ENCODE results near the gene KIF5A.
"Not testable (repeated sequence)": the region's sequence is repeated elsewhere in the genome, so short reads cannot be mapped to it uniquely, and the experiment has no call there.

The KIF5A gene

DNA sequence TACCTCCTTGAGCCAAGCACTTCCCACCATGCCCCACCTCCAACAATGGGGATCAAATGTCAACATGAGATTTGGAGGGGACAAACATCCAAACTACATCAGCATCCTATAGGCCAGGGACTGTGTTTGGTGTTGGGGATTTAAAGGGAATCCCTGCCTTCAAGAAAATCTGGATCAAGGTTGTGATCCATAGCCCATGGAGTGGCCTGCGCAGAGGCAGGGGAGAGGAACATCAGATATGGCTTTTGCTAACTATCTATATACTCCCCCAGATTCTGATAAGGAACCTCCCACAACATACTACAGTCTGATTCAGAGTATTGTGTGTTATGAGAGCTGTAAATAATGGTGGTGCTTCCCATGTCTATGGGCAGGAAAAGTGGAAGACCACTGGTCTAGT, 5.1 kb downstream of the KIF5A start:
- no peak for DNase-seq (ENCODE audit: low spot score)

DNA sequence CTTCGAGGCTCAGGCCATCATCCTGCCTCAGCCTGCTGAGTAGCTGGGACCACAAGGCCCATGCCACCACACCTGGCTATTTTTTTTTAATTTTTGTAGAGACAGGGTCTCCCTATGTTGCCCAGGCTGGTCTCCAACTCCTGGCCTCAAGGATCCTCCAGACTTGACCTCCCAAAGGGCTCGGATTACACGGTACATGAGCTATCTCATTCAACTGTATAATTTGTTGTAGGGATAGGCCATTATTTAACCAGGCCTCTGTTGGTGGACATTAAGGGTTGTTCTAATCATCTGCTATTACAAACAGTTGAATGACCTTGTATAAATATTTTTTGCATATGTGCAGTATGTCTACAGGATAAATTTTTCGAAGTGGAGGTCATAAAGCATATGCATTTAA, 9.0 kb downstream of the KIF5A start:
- no peak for DNase-seq (ENCODE audit: low spot score)

DNA sequence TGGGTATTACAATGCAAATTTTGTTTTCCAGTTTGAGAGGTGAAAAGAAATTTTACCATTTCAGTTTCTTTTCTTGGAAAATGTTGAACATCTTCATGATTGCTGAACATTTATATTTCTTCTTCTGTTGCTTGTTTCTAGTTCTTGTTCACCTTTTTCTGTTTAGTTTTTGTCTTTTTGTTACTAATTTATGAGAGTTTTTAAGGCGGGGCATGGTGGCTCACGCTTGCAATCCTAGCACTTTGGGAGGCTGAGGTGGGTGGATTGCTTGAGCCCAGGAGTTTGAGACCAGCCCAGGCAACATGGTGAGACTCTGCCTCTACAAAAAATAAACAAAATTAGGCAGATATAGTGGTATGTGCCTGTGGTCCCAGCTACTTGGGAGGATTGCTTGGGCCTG, 10.7 kb downstream of the KIF5A start:
- DNase-seq (ENCODE audit: low spot score): no peak

DNA sequence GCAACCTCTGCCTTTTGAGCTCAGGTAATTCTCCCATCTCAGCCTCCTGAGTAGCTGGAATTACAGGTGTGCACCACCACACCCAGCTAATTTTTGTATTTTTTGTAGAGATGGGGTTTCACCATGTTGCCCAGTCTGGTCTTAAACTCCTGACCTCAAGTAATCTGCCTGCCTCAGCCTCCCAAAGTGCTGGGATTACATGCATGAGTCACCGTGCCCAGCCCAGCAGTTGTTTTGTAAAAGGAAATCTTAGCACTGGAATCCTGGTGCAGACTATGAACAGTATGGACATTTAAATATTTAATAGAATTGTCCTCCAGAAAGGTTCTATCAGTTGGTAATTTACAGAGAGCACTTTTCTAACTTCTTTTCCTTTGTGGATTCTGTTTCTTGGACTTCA, 11.3 kb downstream of the KIF5A start:
- DNase-seq (ENCODE audit: low spot score): not testable (repeated sequence)

DNA sequence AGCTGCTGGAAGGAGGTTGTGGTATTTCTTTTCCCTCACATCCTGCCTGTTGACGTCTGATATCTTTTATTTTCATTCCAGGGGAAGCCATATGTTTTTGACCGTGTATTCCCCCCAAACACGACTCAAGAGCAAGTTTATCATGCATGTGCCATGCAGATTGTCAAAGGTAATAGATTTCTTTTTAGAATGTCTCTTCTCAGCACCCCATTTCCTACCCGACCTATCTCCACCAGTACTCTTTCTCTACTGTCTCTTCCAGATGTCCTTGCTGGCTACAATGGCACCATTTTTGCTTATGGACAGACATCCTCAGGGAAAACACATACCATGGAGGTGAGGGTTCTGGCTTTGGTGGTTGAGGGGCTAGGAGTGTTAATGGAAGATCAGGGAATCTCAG, 13.5 kb downstream of the KIF5A start:
- DNase-seq (ENCODE audit: low spot score): no peak

DNA sequence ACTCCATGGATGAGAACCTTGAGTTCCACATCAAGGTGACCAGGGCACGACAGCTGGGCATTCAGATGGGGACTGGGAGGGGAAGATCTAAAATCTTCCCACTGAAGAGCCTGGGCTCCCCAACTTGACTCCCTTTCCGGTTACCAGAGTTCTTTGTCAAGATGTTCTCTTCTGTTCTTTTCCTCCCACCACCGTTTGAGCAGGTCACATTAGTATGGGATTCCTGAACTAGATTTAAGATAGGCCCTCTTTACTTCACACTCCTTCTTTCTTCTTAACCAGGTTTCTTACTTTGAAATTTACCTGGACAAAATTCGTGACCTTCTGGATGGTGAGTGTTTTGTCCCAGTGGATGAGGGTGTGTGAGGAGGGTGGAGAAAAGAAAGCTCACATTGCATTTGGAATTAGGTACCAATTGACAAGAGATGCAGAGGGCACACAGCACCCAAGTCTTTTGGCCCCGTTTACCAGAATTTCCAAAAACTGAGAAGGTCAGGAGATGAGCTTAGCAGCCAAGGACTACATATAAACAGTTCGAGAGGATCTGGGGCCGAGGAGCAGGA, 14.4 kb downstream of the KIF5A start:
- no peak for DNase-seq (ENCODE audit: low spot score)

DNA sequence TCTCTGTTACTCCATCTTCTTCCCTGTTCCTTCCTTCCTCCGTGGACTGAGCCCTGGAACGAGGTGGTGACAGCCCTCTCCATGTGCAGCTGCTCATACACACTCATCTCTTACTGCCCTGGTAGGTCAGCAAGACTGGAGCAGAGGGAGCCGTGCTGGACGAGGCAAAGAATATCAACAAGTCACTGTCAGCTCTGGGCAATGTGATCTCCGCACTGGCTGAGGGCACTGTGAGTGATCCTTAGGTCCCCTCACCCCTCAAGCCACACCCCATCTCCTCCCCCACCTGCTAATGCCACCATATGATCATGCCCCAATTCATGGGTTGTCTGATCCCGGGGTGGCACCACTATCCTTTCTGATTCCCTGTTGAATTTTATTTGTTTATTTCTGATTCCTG, 19.0 kb downstream of the KIF5A start:
- DNase-seq (ENCODE audit: low spot score): no peak

DNA sequence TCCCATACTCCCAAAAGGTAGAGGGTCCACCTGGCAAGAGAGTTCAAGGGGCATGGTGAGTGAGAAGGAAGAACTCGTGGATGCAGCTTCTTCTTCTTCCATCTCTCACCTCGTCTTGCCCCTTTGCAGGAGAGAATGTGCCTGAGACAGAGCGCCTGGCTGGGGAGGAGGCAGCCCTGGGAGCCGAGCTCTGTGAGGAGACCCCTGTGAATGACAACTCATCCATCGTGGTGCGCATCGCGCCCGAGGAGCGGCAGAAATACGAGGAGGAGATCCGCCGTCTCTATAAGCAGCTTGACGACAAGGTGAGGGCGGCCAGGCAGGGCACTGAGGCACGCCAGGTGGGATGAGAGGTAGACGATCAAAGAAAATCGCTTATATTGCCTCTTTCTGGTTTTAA, 20.0 kb downstream of the KIF5A start:
- no peak for DNase-seq (ENCODE audit: low spot score)

DNA sequence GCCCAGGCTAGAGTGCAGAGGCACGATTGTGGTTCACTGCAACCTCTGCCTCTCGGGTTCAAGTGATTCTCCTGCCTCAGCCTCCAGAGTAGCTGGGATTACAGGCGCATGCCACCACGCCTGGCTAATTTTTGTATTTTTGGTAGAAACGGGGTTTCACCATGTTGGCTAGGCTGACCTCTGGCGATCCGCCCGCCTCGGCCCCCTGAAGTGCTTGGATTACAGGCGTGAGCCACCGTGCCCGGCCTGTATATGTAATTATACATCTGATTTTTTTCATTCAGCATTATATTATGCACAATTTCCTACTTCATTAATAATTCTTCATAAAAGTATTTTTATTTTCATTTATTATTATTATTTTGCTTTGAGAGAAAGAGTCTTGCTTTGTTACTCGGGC, 20.6 kb downstream of the KIF5A start:
- not testable (repeated sequence) for DNase-seq (ENCODE audit: low spot score)

DNA sequence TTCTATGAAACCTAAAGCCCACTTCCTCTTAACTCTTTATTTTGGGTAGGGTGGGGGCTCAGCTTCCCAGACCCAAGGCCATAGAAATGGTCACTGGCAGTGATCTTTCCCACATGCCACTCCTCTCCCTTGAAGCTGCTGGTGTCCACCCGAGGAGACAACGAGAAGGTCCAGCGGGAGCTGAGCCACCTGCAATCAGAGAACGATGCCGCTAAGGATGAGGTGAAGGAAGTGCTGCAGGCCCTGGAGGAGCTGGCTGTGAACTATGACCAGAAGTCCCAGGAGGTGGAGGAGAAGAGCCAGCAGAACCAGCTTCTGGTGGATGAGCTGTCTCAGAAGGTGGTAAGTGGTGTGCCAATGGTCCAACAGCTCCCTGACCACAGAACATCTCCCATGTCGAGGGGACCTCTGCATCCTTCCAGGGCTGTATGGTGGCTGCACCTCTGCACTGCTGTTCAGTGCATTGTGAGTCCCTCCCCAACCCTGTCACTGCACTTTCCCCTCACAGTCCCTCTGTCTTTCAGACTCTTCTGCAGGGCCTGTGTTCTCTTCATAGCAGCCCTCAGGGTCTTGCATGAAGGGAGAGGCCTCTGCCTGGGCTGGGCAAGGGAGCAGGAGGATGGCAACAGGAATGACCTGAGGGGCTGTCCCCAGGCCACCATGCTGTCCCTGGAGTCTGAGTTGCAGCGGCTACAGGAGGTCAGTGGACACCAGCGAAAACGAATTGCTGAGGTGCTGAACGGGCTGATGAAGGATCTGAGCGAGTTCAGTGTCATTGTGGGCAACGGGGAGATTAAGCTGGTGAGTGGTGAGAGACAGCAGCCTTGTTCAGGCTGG, 22.3 kb downstream of the KIF5A start:
- DNase-seq (ENCODE audit: low spot score): no peak

DNA sequence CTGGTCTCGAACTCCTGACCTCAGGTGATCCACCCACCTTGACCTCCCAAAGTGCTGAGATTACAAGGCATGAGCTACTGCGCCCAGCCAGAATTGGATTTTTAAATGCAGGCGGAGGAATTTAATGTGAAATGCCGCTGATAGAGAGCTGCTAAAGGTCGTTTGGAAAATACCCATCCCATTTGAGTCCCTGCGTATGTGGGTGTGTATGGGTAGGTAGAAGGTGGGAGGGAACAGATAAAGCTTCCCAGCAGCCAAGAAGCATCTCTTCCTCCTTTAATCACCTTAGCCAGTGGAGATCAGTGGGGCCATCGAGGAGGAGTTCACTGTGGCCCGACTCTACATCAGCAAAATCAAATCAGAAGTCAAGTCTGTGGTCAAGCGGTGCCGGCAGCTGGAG, 25.0 kb downstream of the KIF5A start:
- no peak for DNase-seq (ENCODE audit: low spot score)

DNA sequence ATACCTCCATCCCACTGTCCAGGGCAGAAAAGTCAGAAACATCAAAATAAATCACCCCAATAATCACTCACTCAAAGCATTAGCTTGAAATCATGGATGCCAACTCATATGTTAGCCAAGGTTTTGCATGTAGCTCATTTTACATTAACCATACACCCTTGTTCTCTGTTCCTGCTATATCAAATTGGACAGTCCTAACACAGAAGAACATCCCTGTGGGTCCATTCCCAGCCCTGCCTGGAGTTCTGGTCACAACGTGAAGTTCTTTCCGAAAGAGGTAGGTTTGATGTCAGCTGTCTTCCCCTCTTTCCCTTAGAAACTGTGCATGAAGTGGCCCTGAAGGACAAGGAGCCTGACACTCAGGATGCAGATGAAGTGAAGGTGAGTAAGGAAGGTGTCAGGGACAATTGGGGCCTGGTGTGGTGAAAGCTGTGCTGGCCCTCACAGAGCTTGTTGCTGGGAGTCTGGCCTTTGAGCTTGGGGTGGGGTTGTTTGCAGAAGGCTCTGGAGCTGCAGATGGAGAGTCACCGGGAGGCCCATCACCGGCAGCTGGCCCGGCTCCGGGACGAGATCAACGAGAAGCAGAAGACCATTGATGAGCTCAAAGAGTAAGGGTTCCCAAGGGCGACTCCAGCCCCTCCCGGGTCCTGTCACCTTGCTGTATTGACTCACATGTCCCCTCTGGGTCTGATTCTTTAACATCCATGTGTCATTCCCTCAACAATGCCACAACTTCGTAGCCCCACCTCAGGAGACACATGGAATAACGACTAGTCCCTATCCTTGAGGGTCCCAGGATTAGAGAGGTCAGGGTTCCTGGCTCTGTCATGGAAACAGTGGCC, 26.1 kb downstream of the KIF5A start:
- no peak for DNase-seq (ENCODE audit: low spot score)

DNA sequence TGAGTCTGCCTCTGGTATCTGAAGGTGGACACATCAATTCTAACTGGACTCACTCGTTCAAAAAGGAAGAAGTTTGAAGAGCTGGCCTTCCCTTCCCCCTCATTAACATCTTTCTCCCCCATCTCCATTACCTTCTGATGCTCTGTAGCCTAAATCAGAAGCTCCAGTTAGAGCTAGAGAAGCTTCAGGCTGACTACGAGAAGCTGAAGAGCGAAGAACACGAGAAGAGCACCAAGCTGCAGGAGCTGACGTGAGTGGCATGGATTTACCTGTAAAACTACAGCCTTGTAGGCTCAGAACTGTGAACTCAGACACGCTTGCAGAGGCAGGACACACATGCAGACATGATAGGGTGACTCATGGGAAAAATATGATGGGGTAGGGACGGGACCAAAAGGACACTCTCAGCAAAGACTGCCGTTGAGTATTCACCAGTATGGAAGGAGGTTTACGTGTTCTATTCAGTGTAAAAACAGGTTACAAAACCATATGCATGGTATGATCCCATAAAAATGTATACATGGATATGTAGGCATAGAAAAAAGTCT, 26.8 kb downstream of the KIF5A start:
- DNase-seq (ENCODE audit: low spot score): no peak

DNA sequence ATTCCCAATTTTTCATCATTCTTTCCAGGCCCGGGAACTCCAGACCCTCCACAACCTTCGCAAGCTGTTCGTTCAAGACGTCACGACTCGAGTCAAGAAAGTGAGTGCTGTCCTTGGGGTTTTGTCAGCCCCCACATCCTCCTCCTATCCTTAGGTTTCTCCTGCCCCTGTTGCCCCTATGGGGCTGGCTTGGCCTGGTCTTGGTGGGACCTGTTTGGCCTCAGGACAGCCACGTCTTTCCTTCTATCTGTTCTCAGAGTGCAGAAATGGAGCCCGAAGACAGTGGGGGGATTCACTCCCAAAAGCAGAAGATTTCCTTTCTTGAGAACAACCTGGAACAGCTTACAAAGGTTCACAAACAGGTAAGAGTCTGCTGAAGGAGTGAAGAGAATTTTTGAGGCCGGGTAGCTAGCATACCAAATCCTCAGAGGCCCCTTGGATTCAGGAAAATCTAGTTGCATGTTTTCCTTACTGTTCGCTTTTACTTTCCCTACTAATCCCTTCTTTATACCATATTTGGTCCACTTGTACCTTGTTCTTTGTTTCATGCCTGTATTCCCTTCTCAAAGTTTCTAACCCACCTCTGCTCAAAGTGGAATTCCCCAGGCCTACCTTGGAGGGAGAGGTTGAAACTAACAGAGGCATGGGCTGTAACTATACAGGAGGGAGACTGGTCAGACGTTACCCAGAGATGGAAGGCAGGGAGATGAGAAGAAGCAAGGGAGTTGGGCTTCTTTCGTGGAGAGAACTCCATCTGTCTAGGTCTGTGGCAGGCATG, 28.3 kb downstream of the KIF5A start:
- DNase-seq (ENCODE audit: low spot score): no peak

DNA sequence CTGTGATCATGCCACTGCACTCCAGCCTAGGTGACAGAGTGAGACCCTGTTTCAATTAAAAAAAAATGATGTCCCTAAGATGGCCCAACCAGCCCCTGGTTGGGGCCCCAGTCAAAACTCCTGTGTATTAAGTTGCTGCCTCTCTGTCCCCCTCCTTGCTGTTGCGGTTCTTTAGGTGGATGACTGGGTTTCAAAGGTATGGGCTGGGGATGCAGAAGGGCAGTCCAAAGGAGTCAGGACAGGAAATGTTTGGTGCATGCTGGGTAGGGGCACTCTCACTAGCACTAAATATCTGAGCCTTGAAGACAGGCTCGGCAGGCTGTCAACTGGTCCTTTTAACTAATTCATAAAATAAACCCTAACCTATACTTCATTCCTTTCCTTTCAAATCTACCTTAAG, 29.2 kb downstream of the KIF5A start:
- no peak for DNase-seq (ENCODE audit: low spot score)

DNA sequence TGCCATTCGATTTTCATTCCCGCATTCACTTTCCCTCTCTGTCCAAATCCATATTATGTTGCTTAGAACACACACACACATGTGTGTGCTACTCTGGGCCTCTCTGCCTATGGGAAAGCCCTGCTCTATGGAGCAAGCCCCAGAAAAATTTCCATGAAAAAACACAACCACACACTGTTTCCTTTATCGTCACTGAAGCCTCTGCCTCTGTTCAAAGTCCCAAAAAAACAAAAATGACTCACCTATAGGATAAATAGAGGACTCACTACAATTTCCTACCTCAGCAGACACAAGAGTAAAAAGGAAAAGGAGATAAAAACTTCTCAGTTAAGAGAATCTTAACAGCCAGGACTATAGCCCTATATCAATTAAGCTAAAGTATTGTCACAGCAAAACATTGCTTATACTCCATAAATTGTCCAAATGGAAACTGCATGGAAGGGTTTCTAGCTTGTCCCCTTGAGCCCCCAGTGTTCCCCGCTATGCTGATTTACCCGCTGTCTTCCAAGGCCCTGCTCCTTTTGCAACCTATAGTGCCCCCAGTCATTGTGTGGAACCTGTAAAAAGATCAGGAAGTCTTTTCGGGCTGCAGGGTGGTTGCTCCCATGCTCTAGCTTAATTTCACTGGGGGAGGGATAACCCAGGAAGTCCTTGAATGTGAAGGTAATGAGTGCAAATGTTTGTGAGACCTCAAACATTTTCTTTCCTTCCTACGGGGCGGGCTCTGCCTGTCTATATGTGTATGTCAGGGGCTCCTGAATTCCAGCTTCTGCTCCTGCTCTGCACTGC, 30.0 kb downstream of the KIF5A start:
- DNase-seq (ENCODE audit: low spot score): no peak

DNA sequence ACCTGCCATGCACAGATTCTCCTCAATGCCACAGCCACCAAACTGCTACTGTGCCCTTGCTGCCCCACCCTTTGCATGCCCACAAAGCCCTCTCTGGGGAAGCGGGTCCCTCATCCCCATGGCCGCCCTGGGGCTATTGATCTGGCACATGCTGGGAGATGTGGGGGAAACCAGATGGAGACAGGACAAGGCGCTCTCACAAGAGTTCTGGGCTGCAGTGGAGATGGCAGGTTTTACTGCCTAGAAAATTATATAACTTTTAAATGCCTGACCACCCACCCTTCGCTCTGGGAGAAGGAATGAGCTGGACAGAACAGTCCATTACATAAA, 30.6 kb downstream of the KIF5A start:
- no peak for DNase-seq (ENCODE audit: low spot score)

DNA sequence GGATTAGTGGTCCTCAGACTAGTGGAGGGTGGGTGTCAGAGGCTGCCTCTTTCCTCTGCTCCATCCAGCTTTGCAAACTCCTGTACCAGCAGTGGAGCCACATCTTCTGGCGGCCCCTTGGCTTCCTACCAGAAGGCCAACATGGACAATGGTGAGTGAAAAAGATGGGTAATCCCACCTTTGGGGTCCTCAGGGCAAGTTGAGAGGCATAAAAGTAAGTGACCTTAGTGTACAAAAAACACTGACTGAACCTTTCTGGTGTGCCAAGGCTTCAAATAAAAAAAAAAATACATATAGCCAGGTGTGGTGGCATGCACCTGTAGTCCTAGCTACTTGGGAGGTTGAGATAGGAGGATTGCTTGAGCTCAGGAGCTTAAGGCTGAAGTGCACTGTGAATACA, 32.0 kb downstream of the KIF5A start:
- DNase-seq (ENCODE audit: low spot score): no peak

DNA sequence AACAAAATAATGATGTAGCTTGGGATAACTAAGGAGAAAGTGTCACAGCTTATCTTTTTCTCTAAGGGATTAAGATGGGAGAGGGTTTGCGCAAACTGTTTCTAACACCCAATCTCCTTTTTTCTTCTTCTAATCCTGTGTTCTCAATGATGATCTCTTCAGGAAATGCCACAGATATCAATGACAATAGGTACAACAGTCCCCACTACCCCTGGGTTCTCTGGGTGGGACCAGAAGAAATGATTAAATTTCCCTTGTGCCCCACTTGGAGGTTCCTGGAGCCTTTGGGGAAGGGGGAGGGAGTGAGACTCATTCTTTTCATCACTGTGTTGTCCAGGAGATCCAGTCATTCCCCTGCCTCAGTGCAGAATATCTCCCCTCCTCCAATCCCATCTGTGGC, 32.6 kb downstream of the KIF5A start:
- DNase-seq (ENCODE audit: low spot score): no peak

DNA sequence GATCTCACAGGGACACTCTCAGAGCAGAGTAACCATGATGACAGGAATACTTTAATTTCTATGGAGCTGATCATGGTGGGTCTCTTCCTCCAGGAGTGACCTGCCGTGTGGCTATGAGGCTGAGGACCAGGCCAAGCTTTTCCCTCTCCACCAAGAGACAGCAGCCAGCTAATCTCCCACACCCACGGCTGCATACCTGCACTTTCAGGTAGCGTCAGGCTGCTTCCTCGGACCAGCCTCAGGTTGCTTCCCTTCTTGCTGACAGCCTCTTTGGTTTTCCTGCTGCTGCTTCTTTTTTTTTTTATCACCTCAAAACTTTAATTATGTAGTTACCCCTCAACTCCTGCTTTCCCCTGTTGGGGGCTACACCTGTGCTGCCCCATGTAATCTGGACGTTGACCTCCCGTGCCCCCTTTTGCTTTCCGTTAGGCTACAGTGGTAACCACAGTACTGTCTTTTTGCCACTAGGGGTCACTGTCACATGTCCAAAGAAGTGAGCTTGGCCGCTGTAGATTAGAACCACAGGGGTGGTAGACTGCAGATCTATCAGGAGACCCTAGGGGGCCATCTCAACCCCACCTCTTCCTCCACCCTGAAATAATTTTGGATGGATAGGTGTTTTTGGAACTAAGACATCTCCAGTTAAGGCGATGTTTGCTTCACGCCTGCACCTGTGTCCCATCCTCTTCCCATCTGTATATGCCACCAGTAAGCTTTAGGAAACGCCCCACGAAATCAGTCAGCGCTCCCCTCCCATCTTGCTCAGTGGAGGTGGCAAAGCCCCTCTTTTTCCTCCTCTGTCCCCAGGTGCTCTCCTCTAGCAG, 33.4 kb downstream of the KIF5A start:
- DNase-seq (ENCODE audit: low spot score): peak; percentile 85
